Islet of Langerhans (tissue), 1 donor: ENCODE data around the gene ARID5B.
A peak's percentile ranks its signal among the peaks of the same experiment; 100 is the strongest.

ENCODE experiments used
- FAIRE-seq: peaks from one replicate; lab custom pipeline; 2011; peaks lifted over from hg19 to GRCh38; lab: Jason Lieb, UNC

ARID5B gene

GRCh38 chr10:61888744-61889143, 12.8 kb upstream of the ARID5B start:
- FAIRE-seq: no peak

GRCh38 chr10:61890430-61890829, 11.1 kb upstream of the ARID5B start:
- no peak for FAIRE-seq

DNA sequence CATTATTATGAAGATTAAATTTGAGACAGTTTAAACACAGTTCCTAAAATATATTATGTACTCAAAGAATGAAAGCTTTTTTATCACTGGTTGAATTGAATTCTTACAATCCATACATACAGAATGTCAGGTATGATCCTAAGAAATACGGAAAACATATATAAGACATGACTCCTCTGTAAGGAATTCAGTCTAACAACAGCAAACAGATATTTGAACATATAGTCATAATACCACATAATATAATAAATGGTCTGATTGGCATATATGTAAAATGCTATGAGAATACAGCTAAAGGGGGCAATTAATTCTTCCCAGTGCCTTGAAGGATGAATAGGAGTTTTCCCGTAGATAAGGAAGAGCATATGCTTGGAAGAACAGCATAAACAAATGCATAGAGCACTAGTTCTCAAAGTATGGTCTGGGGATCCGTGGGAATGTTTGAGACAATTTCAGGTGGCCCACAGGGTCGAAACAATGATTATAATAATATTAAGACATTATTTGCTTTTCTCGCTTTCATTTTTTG, 10.6 kb upstream of the ARID5B start:
- no peak for FAIRE-seq

- FAIRE-seq: no peak
Measured at GRCh38 chr10:61891906-61892585, 9.5 kb upstream of the ARID5B start.

DNA sequence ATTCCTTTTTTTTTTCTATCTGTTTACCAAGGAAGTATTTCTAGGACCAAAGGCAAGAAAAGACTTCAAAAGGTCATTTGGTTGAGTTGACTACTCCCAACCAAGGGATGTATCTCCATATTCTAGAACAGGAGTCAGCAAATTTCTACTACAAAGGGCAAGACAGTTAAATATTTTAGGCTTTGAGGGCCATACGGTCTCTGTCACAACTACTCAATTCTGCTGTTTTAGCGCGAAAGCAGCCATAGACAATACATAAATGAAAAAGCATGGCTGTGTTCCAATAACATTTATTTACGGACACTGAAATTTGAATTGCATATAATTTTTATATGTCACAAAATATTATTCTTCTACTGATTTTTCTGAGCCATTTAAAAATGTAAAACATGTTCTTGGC, 8.5 kb upstream of the ARID5B start:
- no peak for FAIRE-seq

DNA sequence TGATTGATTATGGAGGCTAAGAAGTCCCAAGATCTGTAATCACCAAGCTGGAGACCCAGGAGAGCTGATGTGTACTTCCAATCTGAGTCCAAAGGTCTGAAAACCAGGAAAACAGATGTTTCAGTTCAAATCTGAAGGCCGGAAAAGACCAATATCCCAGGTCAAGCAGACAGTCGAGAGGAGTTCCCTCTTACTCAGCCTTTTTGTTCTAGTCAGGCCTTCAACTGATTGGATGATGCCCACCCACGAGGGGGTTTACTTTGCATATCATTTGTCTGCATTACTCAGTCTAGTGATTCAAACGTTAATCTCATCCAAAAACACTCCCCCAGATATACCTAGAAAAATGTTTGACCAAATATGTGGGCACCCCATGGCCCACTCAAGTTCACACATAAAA, 7.4 kb upstream of the ARID5B start:
- FAIRE-seq: no peak

GRCh38 chr10:61895898-61896600, 5.5 kb upstream of the ARID5B start:
- no peak for FAIRE-seq

- peak; percentile 38 for FAIRE-seq
Measured at GRCh38 chr10:61896854-61897661, 4.4 kb upstream of the ARID5B start.

- peak; percentile 66 for FAIRE-seq
Measured at GRCh38 chr10:61897671-61898434, 3.6 kb upstream of the ARID5B start.

DNA sequence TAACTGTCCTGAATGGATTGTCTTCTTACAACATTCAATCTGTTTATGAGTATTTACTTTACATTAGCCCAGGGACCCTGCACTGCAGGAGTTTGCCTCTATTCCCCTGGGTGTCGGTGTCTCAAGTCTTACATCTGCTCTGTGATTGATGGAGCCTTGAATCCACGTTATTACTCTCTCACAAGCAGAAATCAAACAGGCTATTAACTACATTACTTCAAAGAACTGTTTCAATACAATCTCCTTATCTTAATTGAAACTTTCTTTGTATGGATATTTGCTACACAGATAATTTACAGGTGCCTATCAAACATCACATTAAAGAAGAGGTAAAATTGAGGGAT, 3.1 kb upstream of the ARID5B start:
- FAIRE-seq: no peak

DNA sequence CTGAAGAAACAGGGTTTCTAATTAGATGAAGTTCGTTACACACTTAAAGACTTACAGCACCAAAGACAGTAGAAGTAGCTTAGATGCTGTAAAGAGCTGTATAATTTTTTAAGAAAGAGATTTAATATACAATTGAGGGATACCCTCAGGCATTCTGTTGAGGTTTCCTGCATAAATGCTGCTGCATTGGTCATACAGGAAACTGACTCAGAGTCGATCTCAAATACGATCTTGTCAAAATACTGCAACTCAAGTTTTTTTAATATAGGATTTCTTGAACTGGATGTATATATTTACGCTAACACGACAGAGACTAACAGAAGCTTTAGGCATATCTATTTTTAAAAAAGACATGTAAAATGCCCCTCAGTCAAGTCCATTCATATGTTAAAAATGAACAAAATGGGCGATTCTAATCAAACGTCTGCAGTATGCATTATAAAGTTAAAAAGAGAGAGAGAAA, 2.4 kb upstream of the ARID5B start:
- peak; percentile 5 for FAIRE-seq

DNA sequence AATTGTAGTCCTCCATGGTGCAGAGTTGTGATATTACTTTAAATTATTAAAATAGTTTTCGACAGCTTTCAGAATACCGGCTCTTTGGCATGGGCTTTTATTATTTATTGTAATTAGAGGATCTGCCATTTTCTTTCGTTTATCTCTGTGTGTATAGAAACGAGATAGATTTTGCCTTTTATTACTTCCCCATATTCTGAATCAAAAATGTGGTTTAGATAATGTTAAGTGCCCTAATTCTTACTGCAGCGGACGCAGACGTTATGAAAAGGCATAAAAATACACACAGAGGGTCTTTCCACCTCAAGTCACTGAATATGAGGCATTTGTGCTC, 1.9 kb upstream of the ARID5B start:
- FAIRE-seq: no peak

DNA sequence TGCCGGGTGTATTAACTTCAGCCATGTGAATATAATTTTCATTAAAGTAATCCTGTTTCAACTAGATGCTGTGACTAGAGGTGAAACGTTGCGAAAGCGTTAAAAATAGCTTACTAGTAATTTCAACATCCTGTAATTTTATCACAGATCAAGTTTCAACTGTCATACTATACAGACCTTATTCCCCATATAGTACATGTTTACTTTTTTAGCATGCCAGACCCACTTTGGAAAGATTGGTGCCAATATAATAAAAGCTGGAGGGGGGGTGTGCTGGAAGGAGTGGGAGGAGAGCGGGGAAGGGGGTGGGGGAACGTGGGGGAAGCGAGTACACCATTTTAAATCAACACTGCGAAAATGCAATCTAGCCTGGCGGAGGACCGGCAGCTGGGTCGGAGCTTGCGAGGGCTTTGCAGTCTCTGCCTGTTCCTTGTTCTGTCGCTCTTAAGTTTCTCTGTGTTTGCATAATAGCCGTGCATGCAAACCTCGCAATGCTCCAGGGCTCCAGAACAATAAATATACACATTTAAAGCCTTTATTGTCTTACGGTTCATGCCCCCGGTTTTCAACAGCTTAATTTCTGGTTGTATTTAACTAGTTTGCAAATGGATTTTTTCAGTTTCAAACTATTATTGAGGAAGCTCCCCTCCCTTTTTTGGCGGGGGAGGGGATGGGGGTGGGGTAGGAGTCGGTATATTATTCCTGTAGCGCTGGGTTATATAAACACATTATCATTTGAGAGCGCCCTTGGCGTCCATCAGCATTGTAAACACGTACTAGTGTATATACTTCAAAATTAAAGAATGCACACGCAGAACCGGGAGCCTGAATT, 1.3 kb upstream of the ARID5B start:
- FAIRE-seq: peak; percentile 96

DNA sequence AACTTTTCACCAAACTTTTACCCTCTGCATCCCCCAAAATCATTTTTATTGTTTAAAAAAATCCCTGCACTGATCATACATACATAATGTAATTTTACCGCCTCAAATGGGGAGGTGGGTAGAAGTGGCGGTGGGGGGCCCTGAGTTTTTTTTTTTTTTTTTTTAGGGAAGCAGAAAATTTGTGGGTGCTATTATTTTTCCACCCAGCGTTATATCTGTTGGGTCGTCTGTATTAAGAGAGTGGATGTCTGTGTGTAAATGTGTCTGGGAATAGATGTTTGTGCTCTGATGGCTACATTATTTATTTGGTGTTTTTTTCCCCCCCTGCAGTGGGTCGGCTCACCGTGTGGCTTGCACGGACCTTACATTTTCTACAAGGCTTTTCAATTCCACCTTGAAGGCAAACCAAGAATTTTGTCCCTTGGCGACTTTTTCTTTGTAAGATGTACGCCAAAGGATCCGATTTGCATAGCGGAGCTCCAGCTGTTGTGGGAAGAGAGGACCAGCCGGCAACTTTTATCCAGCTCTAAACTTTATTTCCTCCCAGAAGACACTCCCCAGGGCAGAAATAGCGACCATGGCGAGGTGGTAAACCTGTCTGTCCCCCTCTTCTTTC, 438 bp downstream of the ARID5B start:
- no peak for FAIRE-seq

DNA sequence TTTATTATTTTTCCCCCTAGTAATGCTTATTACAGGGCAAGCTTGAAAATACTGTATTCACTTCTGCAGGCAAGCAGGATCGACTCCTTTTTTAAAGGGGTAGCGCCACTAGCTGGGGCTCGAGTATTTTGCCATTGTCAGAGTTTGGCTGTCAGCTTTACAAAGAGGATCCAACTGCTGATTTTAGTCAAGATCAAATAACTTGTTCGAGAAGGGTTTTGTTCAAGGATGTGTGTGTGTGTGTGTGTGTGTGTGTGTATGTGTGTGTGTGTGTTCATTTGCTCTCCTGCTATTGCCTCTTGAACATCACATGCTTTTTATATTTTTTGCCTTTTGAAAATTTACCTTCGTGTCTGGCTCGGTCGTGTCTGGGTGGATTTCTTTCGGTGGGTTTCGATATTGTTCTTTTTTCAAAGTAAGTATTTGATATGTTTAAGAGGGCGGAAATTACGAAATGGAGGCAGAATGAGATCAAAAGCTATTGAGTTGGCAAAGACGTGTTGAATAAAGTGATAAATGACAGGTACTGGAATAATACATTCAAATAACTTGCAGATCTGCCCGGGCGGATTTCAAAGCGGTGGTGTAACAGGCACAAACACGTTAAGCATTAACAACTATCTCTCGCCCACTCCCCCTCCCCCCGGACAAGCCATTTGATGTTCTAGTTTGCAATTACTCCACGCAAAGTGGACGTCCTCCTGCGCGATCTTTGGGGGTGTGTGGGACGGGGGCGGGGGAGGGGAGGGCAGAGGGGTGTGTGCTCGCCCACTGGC, 1.1 kb downstream of the ARID5B start:
- FAIRE-seq: peak; percentile 33

DNA sequence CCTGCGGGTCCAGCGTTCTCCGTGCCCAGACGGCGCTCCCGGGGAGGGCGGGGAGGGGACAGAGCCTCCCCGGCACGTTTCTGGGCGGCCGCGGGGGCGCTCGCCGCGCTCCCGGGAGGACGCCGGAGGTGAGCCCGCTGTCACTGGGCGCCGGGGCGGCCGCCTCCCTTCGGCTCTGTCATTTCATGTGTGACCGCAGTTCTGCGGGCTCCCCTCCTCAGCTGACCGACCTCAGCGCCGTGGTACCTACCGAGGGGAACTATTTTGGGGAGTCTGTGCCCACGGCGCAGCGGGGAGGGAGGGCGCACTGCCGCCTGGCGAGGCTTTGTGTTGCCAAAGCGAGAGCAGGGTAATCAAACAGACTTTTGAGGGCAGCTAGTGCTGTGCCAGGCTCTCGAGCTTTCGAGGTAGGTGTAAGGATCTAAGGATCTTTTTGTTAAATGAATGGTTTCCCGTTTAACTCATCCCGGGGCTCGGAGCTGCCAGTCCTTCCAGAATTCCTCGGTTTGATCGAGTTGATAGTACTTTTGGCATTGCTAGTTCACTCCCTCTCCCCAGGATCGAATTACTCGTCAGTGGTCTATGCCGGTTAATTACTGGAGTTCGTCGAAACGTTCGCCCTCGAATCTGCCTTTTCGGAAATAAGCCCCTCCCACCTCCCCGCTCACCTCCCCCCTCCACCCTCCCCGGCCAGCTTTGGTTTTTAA, 1.9 kb downstream of the ARID5B start:
- FAIRE-seq: peak; percentile 43

DNA sequence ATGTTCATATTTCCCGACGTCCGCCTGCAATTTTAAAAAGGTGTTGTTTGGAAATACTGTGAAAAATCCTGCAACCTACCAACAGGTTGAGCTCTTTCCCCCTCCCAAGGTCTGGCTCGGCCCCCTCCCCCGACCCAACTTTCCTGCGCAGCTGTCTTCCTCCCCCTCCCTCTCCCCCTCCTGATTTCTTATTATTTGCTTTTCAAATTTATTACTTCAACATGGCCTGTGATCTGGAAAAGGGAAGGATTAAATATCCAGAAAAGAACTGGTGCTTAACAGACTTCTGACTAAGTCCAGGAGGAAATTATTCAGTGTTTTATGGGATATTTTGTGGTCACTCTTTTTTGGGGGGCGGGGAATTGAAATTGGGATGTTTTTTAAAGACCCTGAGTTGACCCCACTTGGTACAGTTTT, 2.4 kb downstream of the ARID5B start:
- peak; percentile 47 for FAIRE-seq

DNA sequence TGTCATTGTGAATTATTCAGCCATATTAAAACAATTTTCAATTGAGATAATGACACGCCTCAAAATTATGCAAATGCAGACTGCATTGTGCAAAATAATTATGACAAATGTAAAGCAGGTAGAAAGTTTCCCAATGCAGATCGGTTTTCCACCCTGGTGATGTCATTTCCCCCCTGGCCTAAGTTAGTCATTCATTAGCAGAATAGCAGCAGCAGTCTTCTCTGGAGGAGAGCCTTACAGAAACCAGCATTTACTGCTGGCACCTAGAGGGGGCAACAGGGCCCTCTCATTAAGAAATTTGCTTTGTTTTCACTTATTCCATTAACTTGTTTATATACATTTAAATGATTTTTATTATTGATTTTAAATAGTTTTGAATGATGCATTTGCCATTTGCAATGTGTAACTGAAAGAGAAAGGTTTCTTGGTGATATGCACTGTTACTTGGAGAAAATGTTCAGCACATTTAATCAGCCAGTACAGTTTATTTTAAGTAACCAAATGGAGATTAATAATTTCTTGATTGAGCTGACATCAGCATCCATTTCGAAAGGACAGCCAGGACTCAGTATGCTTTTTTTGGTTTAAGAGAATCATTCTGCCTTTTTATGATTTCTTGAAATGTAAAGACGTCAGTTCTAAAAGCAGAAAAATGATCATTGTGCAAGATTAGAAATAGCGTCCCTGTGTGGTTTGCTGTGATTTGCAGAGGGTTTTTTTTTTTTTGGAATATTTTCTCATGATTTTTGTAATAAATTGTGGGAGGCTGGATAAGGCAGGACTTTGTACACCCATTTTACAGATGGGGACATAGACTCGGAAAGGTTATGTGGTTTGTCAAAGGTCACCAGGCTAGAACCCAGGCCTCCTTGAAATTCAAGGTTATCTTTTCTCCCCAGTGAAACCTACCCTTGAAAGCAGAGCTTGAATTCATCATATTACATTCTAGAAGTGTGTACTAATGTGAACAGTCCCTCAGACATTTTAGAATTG, 3.5 kb downstream of the ARID5B start:
- FAIRE-seq: peak; percentile 98
